Natural killer cell (primary cell): ENCODE data around the gene RGS14. TPM values are rescaled to one million over a fixed set of nuclear protein-coding genes. Genes with fewer than 3 reads are reported as not detected.

Experiments
- ATAC-seq, 3 donors: fragments of 150-1000 bp in 2 of 3; fragments of 200-7000 bp in 1 of 3; cut with Tn5 transposase; 1 replicate in 1 of 3; 2 replicates in 2 of 3; pipeline ENCODE4 v1.10.0; 2021; ENCODE audit warnings: mild to moderate bottlenecking in 2 of 3, moderate library complexity in 2 of 3
- DNase-seq, 2 donors: peaks; one replicate each; pipeline versions ENCODE4 v3.0.0 to v3.0.0-alpha.2; 2013 to 2021; ENCODE audit warnings: mixed read lengths in 1 of 2
- H3K27ac ChIP-seq: one replicate; pipeline ENCODE4 v1.5.1; 2013; ENCODE audit warnings: mild to moderate bottlenecking, low read length
- H3K27me3 ChIP-seq: one replicate; pipeline ENCODE4 v1.6.1; 2013; ENCODE audit warnings: low read length; ENCODE audit not compliant: control insufficient read depth, insufficient read depth
- H3K36me3 ChIP-seq: one replicate; pipeline ENCODE4 v1.6.1; 2013; ENCODE audit warnings: low read length; ENCODE audit not compliant: control insufficient read depth, insufficient read depth
- H3K4me1 ChIP-seq: one replicate; pipeline ENCODE4 v1.6.1; 2013; ENCODE audit warnings: low read length; ENCODE audit not compliant: control insufficient read depth, insufficient read depth
- H3K4me3 ChIP-seq: one replicate; pipeline ENCODE4 v1.5.1; 2013; ENCODE audit warnings: low read length
- H3K9me3 ChIP-seq: one replicate; pipeline ENCODE4 v1.6.1; 2013; ENCODE audit warnings: low read length; ENCODE audit not compliant: control insufficient read depth, insufficient read depth
- H3K27ac Mint-ChIP-seq, 2 donors: one replicate each; pipeline ENCODE4 v1.8.0; 2022; ENCODE audit warnings: mild to moderate bottlenecking in 2 of 2, mixed read lengths in 2 of 2, moderate library complexity in 1 of 2
- H3K27me3 Mint-ChIP-seq, 2 donors: one replicate each; pipeline ENCODE4 v1.8.0; 2022; ENCODE audit warnings: low read depth in 2 of 2, mixed read lengths in 2 of 2
- H3K36me3 Mint-ChIP-seq: one replicate; pipeline ENCODE4 v1.8.0; 2022; ENCODE audit warnings: mixed read lengths
- H3K4me1 Mint-ChIP-seq, 2 donors: one replicate each; pipeline ENCODE4 v1.8.0; 2022; ENCODE audit warnings: mixed read lengths in 2 of 2
- H3K4me3 Mint-ChIP-seq: one replicate; pipeline ENCODE4 v1.8.0; 2022; ENCODE audit warnings: mild to moderate bottlenecking, moderate library complexity, mixed read lengths
- H3K9me3 Mint-ChIP-seq, 2 donors: one replicate each; pipeline ENCODE4 v1.8.0; 2022; ENCODE audit warnings: mixed read lengths in 2 of 2
- CTCF ChIP-seq: fragments of 200-600 bp; IDR thresholded peaks from one replicate; pipeline ENCODE4 v1.8.0; 2022; ENCODE audit warnings: antibody characterized with exemption
- WGBS: methylation state at CpG from one replicate; pipeline ENCODE4 v1.1.7; 2013; ENCODE audit warnings: missing lambda C conversion rate; ENCODE audit not compliant: insufficient coverage; 5-methylcytosine and 5-hydroxymethylcytosine counted together
- intact Hi-C: fragments of 100-400 bp; cut with micrococcal nuclease; formaldehyde crosslinking; loops from one replicate; pipeline ENCODE4 v1.14.2; 2022
- total RNA-seq, 4 donors: library from RNA; stranded (reverse); fragments of 120-200 nt in 1 of 4; gene quantifications; one replicate each; pipeline versions ENCODE4 v1.2.3 to v1.2.4, GENCODE V29; 2013 to 2022

Gene RGS14
- total RNA-seq, 3 donors from 2014 or later (not counting 1 experiment from before 2014, with no cell fraction given), result 57.3 to 87.0 (median 66.1) TPM

GRCh38 chr5:177343777-177344176, 13.9 kb upstream of the RGS14 start:
- Mint-ChIP-seq H3K36me3 (peaks cover 7% of the 10 kb centered on the region), H3K27ac (no peak overlapping the region), H3K9me3 (no peaks in the 10 kb centered on the region), H3K4me3 (no peak overlapping the region), H3K4me1 (peaks cover 26 to 33% of the 10 kb centered on the region in 2 donors), H3K27me3 (no peaks in the 10 kb centered on the region)
- peaks cover 24% of the 10 kb centered on the region for H3K4me1 ChIP-seq
- DNase-seq (no peak), ATAC-seq (no peak)
- WGBS, result 97% methylated on average over 6 of the region's 6 CpGs
- TF ChIP-seq CTCF, result no peak
- no peak overlapping the region for H3K4me3 ChIP-seq
- intact Hi-C loops, result no loop called here
- peaks cover 27% of the 10 kb centered on the region for H3K36me3 ChIP-seq
- no peak overlapping the region for H3K27ac ChIP-seq
- no peaks in the 10 kb centered on the region for H3K27me3 ChIP-seq
- H3K9me3 ChIP-seq, result no peaks in the 10 kb centered on the region

- H3K9me3 ChIP-seq, result no peaks in the 10 kb centered on the region
- TF ChIP-seq CTCF, result no peak
- H3K36me3 ChIP-seq, result peaks cover 34% of the 10 kb centered on the region
- Mint-ChIP-seq H3K36me3 (peaks cover 2% of the 10 kb centered on the region), H3K4me3 (no peak overlapping the region), H3K4me1 (peaks cover 26 to 33% of the 10 kb centered on the region in 2 donors), H3K27me3 (no peaks in the 10 kb centered on the region), H3K9me3 (no peaks in the 10 kb centered on the region), H3K27ac (no peak overlapping the region)
- WGBS, result 98% methylated on average over 4 of the region's 6 CpGs
- no peak overlapping the region for H3K4me3 ChIP-seq
- H3K27me3 ChIP-seq, result no peaks in the 10 kb centered on the region
- peaks cover 19% of the 10 kb centered on the region for H3K4me1 ChIP-seq
- ATAC-seq, result no peak
- H3K27ac ChIP-seq, result no peak overlapping the region
- no peak for DNase-seq
- intact Hi-C loops, result no loop called here
These were observed 12.8 kb upstream of the RGS14 start for GRCh38 chr5:177344891-177345290.

- intact Hi-C loops, result no loop called here
- DNase-seq (no peak), ATAC-seq (no peak)
- H3K27me3 ChIP-seq, result no peaks in the 10 kb centered on the region
- Mint-ChIP-seq H3K9me3 (no peaks in the 10 kb centered on the region), H3K4me3 (no peak overlapping the region), H3K4me1 (peaks cover 37 to 41% of the 10 kb centered on the region in 2 donors), H3K27me3 (no peaks in the 10 kb centered on the region), H3K36me3 (no peaks in the 10 kb centered on the region), H3K27ac (no peak overlapping the region)
- no peak overlapping the region for H3K27ac ChIP-seq
- TF ChIP-seq CTCF, result no peak
- 100% methylated on average over 4 of the region's 4 CpGs for WGBS
- H3K36me3 ChIP-seq, result peaks cover 27% of the 10 kb centered on the region
- H3K4me1 ChIP-seq, result peaks cover 27% of the 10 kb centered on the region
- H3K4me3 ChIP-seq, result no peak overlapping the region
- no peaks in the 10 kb centered on the region for H3K9me3 ChIP-seq
These were observed 10.9 kb upstream of the RGS14 start for GRCh38 chr5:177346820-177347219.

GRCh38 chr5:177347699-177348098, 10.0 kb upstream of the RGS14 start:
- Mint-ChIP-seq H3K9me3 (no peaks in the 10 kb centered on the region), H3K27me3 (no peaks in the 10 kb centered on the region), H3K27ac (no peak overlapping the region), H3K36me3 (no peaks in the 10 kb centered on the region), H3K4me1 (peaks cover 41 to 44% of the 10 kb centered on the region in 2 donors), H3K4me3 (no peak overlapping the region)
- DNase-seq (no peak), ATAC-seq (no peak)
- no peak for TF ChIP-seq CTCF
- Histone ChIP-seq H3K9me3 (no peaks in the 10 kb centered on the region), H3K36me3 (peaks cover 26% of the 10 kb centered on the region), H3K27me3 (no peaks in the 10 kb centered on the region), H3K27ac (no peak overlapping the region), H3K4me3 (no peak overlapping the region), H3K4me1 (peaks cover 33% of the 10 kb centered on the region)
- intact Hi-C loops, result no loop called here
- 93% methylated on average over 4 of the region's 4 CpGs for WGBS
